HepG2 (cell line): ENCODE measurements around the gene RUNX2. TPM values are rescaled to one million over a fixed set of nuclear protein-coding genes. Genes with fewer than 3 reads are reported as not detected.

Experiments
- ATAC-seq: fragments of 200-7000 bp; cut with Tn5 transposase; 3 replicates; pipeline ENCODE4 v1.9.1; 2020; ENCODE audit warnings: mild to moderate bottlenecking, moderate library complexity
- BruUV-seq: library from RNA; stranded (reverse); fragments of 400-500 nt; replicated peaks from 2 replicates; lab custom pipeline; 2021; lab: Mats Ljungman, UMichigan
- CTCF ChIA-PET: fragments of 300-600 bp; formaldehyde crosslinking; extraction: SDS; loops from one replicate; lab custom pipeline; 2021; ENCODE audit warnings: low total read pairs, inconsistent platforms, low intra/inter-chr PET ratio; lab: Yijun Ruan, JAX
- POLR2A ChIA-PET: fragments of 350-600 bp; sonication (Branson Sonifier 250); formaldehyde crosslinking; loops from one replicate; lab custom pipeline; 2020; ENCODE audit warnings: antibody characterized with exemption, inconsistent platforms; lab: Yijun Ruan, JAX
- DNase-seq: peaks from one replicate; pipeline ENCODE4 v3.0.0-alpha.2; 2015; ENCODE audit warnings: low spot score
- FAIRE-seq: peaks from 3 replicates; lab custom pipeline; 2011; peaks lifted over from hg19 to GRCh38; lab: Jason Lieb, UNC
- H2AFZ ChIP-seq: one replicate; pipeline ENCODE4 v1.6.1; 2011; ENCODE audit warnings: low read length, inconsistent platforms
- H3K27ac ChIP-seq: fragments of 300-600 bp; 3 replicates; pipeline ENCODE4 v1.8.0; 2011; ENCODE audit warnings: mixed run types, mild to moderate bottlenecking, mixed read lengths, low read length, inconsistent platforms; ENCODE audit not compliant: insufficient read depth; ENCODE audit errors: extremely low read length
- H3K27me3 ChIP-seq, 2 experiments: fragments of 200-600 bp in 1 of 2; 2 replicates in 1 of 2; 3 replicates in 1 of 2; pipeline versions ENCODE4 v1.6.0 to v1.8.0; 2011; ENCODE audit warnings: low read length in 2 of 2, mild to moderate bottlenecking in 2 of 2, moderate library complexity in 2 of 2, inconsistent platforms in 1 of 2; ENCODE audit not compliant: insufficient read depth in 2 of 2, control insufficient read depth in 1 of 2
- H3K36me3 ChIP-seq, 2 experiments: fragments of 200-600 bp in 1 of 2; replicated peaks in 1 of 2; 2 replicates in 1 of 2; 3 replicates in 1 of 2; pipeline versions ENCODE4 v1.5.1 to v1.8.0; 2011; ENCODE audit warnings: low read length in 2 of 2, inconsistent platforms in 1 of 2; ENCODE audit not compliant: insufficient read depth in 2 of 2, control insufficient read depth in 1 of 2
- H3K4me1 ChIP-seq: 2 replicates; pipeline ENCODE4 v1.5.1; 2012; ENCODE audit warnings: low read length, inconsistent platforms; ENCODE audit not compliant: insufficient read depth
- H3K4me2 ChIP-seq: 2 replicates; pipeline ENCODE4 v1.6.0; 2011; ENCODE audit warnings: low read depth, low read length, inconsistent platforms
- H3K4me3 ChIP-seq, 3 experiments: fragments of 200-600 bp in 1 of 3; sonication (generic), shearing (Covaris generic) in 1 of 3; replicated peaks in 1 of 3; 2 replicates each; pipeline ENCODE4 v1.5.1; 2011 to 2016; ENCODE audit warnings: low read length in 3 of 3, inconsistent platforms in 2 of 3, low read depth in 2 of 3, mild to moderate bottlenecking in 2 of 3, control low read depth in 1 of 3, mixed read lengths in 1 of 3; ENCODE audit not compliant: insufficient read depth in 1 of 3
- H3K79me2 ChIP-seq: one replicate; pipeline ENCODE4 v1.6.1; 2011; ENCODE audit warnings: low read length, inconsistent platforms; ENCODE audit not compliant: insufficient read depth
- H3K9ac ChIP-seq: 2 replicates; pipeline ENCODE4 v1.6.0; 2011; ENCODE audit warnings: mild to moderate bottlenecking, low read depth, low read length, inconsistent platforms; ENCODE audit not compliant: insufficient read depth
- H3K9me3 ChIP-seq: 2 replicates; pipeline ENCODE4 v1.5.1; 2012; ENCODE audit warnings: mild to moderate bottlenecking, low read length
- H4K20me1 ChIP-seq: 2 replicates; pipeline ENCODE4 v1.6.0; 2011; ENCODE audit warnings: inconsistent platforms, mild to moderate bottlenecking, low read length, moderate library complexity; ENCODE audit not compliant: insufficient read depth
- ARID4A ChIP-seq: sonication (generic); formaldehyde crosslinking; IDR thresholded peaks from 2 replicates; pipeline ENCODE4 v1.5.0; 2020; ENCODE audit warnings: mild to moderate bottlenecking, missing genetic modification reagents, borderline replicate concordance
- GTF3A ChIP-seq: sonication (generic); formaldehyde crosslinking; conservative IDR thresholded peaks from 2 replicates; pipeline ENCODE4 v1.4.0; 2020; ENCODE audit warnings: mild to moderate bottlenecking, missing genetic modification reagents
- HDAC1 ChIP-seq: sonication (generic); formaldehyde crosslinking; IDR thresholded peaks from 2 replicates; pipeline ENCODE4 v1.5.1; 2020; ENCODE audit warnings: mild to moderate bottlenecking, missing genetic modification reagents
- HNRNPH1 ChIP-seq: fragments of 200-400 bp; formaldehyde crosslinking; optimal IDR thresholded peaks from 2 replicates; pipeline ENCODE3; 2017; ENCODE audit warnings: mild to moderate bottlenecking, low read depth, low read length
- PAX8 ChIP-seq: sonication (generic); formaldehyde crosslinking; IDR thresholded peaks from 2 replicates; pipeline ENCODE4 v1.8.0; 2022; ENCODE audit warnings: mild to moderate bottlenecking, missing genetic modification reagents, borderline replicate concordance
- REST ChIP-seq, 2 experiments: IDR thresholded peaks; 2 replicates each; pipeline ENCODE4 v1.6.1; 2011 to 2012; ENCODE audit warnings: low read length in 2 of 2, borderline replicate concordance in 1 of 2, low read depth in 1 of 2, mild to moderate bottlenecking in 1 of 2, moderate library complexity in 1 of 2
- SPEN ChIP-seq: sonication (generic); formaldehyde crosslinking; IDR thresholded peaks from 2 replicates; pipeline ENCODE4 v1.5.1; 2020; ENCODE audit warnings: low read depth, mild to moderate bottlenecking, missing genetic modification reagents
- ZNF350 ChIP-seq: sonication (generic); formaldehyde crosslinking; IDR thresholded peaks from 2 replicates; pipeline ENCODE4 v1.4.0; 2020; ENCODE audit warnings: mild to moderate bottlenecking, low read depth, missing genetic modification reagents, borderline replicate concordance
- ZNF512 ChIP-seq: sonication (generic); formaldehyde crosslinking; IDR thresholded peaks from 2 replicates; pipeline ENCODE4 v1.4.0; 2020; ENCODE audit warnings: mild to moderate bottlenecking, missing genetic modification reagents
- ZNF781 ChIP-seq: sonication (generic); formaldehyde crosslinking; IDR thresholded peaks from 2 replicates; pipeline ENCODE4 v1.5.1; 2020; ENCODE audit warnings: borderline replicate concordance, mild to moderate bottlenecking, missing genetic modification reagents; ENCODE audit errors: not compliant biosample characterization
- ZZZ3 ChIP-seq: sonication (generic); formaldehyde crosslinking; IDR thresholded peaks from 2 replicates; pipeline ENCODE4 v1.4.0; 2020; ENCODE audit warnings: missing genetic modification reagents, mild to moderate bottlenecking, borderline replicate concordance
- WGBS: methylation state at CpG from one replicate; pipeline ENCODE4 v1.1.6; 2017; ENCODE audit warnings: low lambda C conversion rate; 5-methylcytosine and 5-hydroxymethylcytosine counted together
- in situ Hi-C: cut with HindIII; loops from 2 replicates; pipeline ENCODE4 v1.10.0; 2017; ENCODE audit warnings: low pct_unique_long_range_greater_than_20kb; ENCODE audit not compliant: extremely low pct_ligation_motif_present
- intact Hi-C: fragments of 100-400 bp; cut with micrococcal nuclease; formaldehyde crosslinking; loops from one replicate; pipeline ENCODE4 v1.10.0; 2022; ENCODE audit not compliant: unreplicated experiment
- polyA plus RNA-seq, 8 experiments: library from polyadenylated mRNA; depleted of rRNA in 3 of 8; stranded (reverse) in 7 of 8; unstranded in 1 of 8; fragments of >200 nt; fragmentation: Illumina TruSeq in 4 of 8; extraction: Trizol in 4 of 8; gene quantifications; 2 replicates each; pipeline versions ENCODE4 v1.2.1 to v1.2.3, GENCODE V29; 2011 to 2016; ENCODE audit warnings: low read depth in 4 of 8, missing spikeins in 1 of 8, mixed read lengths in 1 of 8; ENCODE audit not compliant: insufficient read depth in 1 of 8
- total RNA-seq, 5 experiments: library from RNA; depleted of rRNA; stranded (reverse); fragments of >200 nt; fragmentation: Illumina TruSeq; extraction: Trizol; gene quantifications; 2 replicates each; pipeline ENCODE4 v1.2.3, GENCODE V29; 2016; ENCODE audit warnings: low read depth in 1 of 5

Gene RUNX2
- total and polyA plus RNA-seq, 2 of the 13 experiments (the other 11 are each of a cell fraction or from before 2014, with no cell fraction given): not detected

- TF ChIP-seq ZNF512 (CRISPR knock-in tag) (no peak), GTF3A (CRISPR knock-in tag) (no peak), SPEN (CRISPR knock-in tag) (no peak), HDAC1 (CRISPR knock-in tag) (no peak)
Observed at GRCh38 chr6:45416700-45417099, 88.6 kb downstream of the RUNX2 start (continued).

GRCh38 chr6:45417436-45417835 lies 89.3 kb downstream of the RUNX2 start:
- intact Hi-C loops (no loop called here), in situ Hi-C loops (no loop called here)
- FAIRE-seq (no peak), DNase-seq (no peak), ATAC-seq (no peak)
- no peak overlapping the region for H2AFZ ChIP-seq
- TF ChIP-seq ZNF350 (no peak), REST (IDR thresholded peaks at IDR 0.05; ENCODE audit: borderline replicate concordance in 1 of 2, low read depth in 1 of 2, low read length in 2 of 2) (no peak), ZZZ3 (no peak), HNRNPH1 (no peak), PAX8 (no peak), ARID4A (no peak), ZNF781 (CRISPR knock-in tag) (no peak)
- no peak overlapping the region for H3K9ac ChIP-seq
- no peak overlapping the region for H3K4me2 ChIP-seq
- peaks cover 16% of the 10 kb centered on the region for H3K4me1 ChIP-seq
- H3K27me3 ChIP-seq: peaks cover 13 to 46% of the 10 kb centered on the region in 2 experiments
- H4K20me1 ChIP-seq: no peaks in the 10 kb centered on the region
- H3K9me3 ChIP-seq: no peaks in the 10 kb centered on the region
- POLR2A ChIA-PET: interaction anchor here (2.5 kb wide), 1 partner anchor 40 kb away, joined by 5 read pairs; the partner anchor contains the start of gene SUPT3H
- no peaks in the 10 kb centered on the region for H3K36me3 ChIP-seq
- no peaks in the 10 kb centered on the region for H3K79me2 ChIP-seq
- WGBS: 16% methylated on average over 2 of the region's 2 CpGs
- CTCF ChIA-PET: no interaction called here
- BruUV-seq: no TSS peak
- no peak overlapping the region for H3K27ac ChIP-seq
- no peak overlapping the region for H3K4me3 ChIP-seq
